HCT116 (cell line): ENCODE data around the gene CORO6.

Source experiments
- CTCF ChIP-seq, 3 experiments: fragments of 200-600 bp in 1 of 3; sonication (generic) in 1 of 3; IDR thresholded peaks in 2 of 3; conservative IDR thresholded peaks in 1 of 3; 2 replicates each; pipeline ENCODE4 v1.5.1; 2012 to 2017; ENCODE audit warnings: low read depth in 2 of 3, low read length in 2 of 3, antibody characterized with exemption in 1 of 3, borderline replicate concordance in 1 of 3, control low read depth in 1 of 3, mild to moderate bottlenecking in 1 of 3, mixed read lengths in 1 of 3, mixed run types in 1 of 3, moderate library complexity in 1 of 3; ENCODE audit not compliant: insufficient read depth in 1 of 3
- POLR2A ChIP-seq: IDR thresholded peaks from 2 replicates; pipeline ENCODE4 v1.7.0; 2011; ENCODE audit warnings: borderline replicate concordance; ENCODE audit not compliant: insufficient read depth, insufficient read length; ENCODE audit errors: extremely low read depth
- POLR2AphosphoS5 ChIP-seq: IDR thresholded peaks from 2 replicates; pipeline ENCODE4 v1.6.1; 2011; ENCODE audit warnings: mild to moderate bottlenecking, low read depth, low read length, moderate library complexity
- ZNF274 ChIP-seq: fragments of 200-500 bp; sonication (Bioruptor generic); IDR thresholded peaks from 2 replicates; pipeline ENCODE4 v1.6.1; 2014; ENCODE audit warnings: mild to moderate bottlenecking, low read depth, low read length, inconsistent platforms

- TF ChIP-seq POLR2A (no peak), CTCF (IDR thresholded peaks at IDR 0.05 in 2 of 3, conservative IDR thresholded peaks at IDR 0.05 in 1 of 3; ENCODE audit: borderline replicate concordance in 1 of 3, insufficient read depth in 1 of 3, low read depth in 2 of 3, low read length in 2 of 3) (no peak), ZNF274 (no peak), POLR2AphosphoS5 (no peak)
Measured at GRCh38 chr17:29652976-29653375, 30.3 kb upstream of the CORO6 start.
